NCI-H510A (cell line): ENCODE results near the gene VSIG4.

ENCODE experiments used
- DNase-seq: peaks from one replicate; lab custom pipeline; 2025; lab: John Stamatoyannopoulos, UW

The VSIG4 gene

GRCh38 chrX:66023385-66024091 is 16.3 kb downstream of the VSIG4 start:
- no peak for DNase-seq

- DNase-seq, result no peak
Measured at GRCh38 chrX:66022632-66023384, 17.1 kb downstream of the VSIG4 start.

GRCh38 chrX:66021765-66022631 is 17.9 kb downstream of the VSIG4 start:
- no peak for DNase-seq

- DNase-seq, result no peak
Measured at GRCh38 chrX:66021401-66021764, 18.5 kb downstream of the VSIG4 start.

- DNase-seq, result no peak
Measured at GRCh38 chrX:66020631-66021334, 19.1 kb downstream of the VSIG4 start.

- DNase-seq, result no peak
Measured at GRCh38 chrX:66019974-66020373, 19.9 kb downstream of the VSIG4 start.

GRCh38 chrX:66019310-66019652 is 20.6 kb downstream of the VSIG4 start:
- DNase-seq, result no peak

- DNase-seq, result no peak
Measured at GRCh38 chrX:66018585-66019309, 21.1 kb downstream of the VSIG4 start.

- no peak for DNase-seq
Measured at GRCh38 chrX:66017659-66018170, 22.2 kb downstream of the VSIG4 start.

- DNase-seq, result no peak
Measured at GRCh38 chrX:66016905-66017658, 22.8 kb downstream of the VSIG4 start.

- DNase-seq, result no peak
Measured at GRCh38 chrX:66015900-66016689, 23.8 kb downstream of the VSIG4 start.

GRCh38 chrX:66015152-66015831 is 24.6 kb downstream of the VSIG4 start:
- DNase-seq, result no peak

- DNase-seq, result no peak
Measured at GRCh38 chrX:66014556-66014955, 25.3 kb downstream of the VSIG4 start.

- DNase-seq, result no peak
Measured at GRCh38 chrX:66014084-66014483, 25.8 kb downstream of the VSIG4 start.

GRCh38 chrX:66013194-66013816 is 26.6 kb downstream of the VSIG4 start:
- no peak for DNase-seq

GRCh38 chrX:66012094-66012534 is 27.8 kb downstream of the VSIG4 start:
- no peak for DNase-seq

GRCh38 chrX:66009231-66009845 is 30.5 kb downstream of the VSIG4 start:
- DNase-seq, result no peak

GRCh38 chrX:66008328-66008970 is 31.4 kb downstream of the VSIG4 start:
- DNase-seq, result no peak
